GM12878 (cell line): ENCODE results near the gene SLC4A2. TPM values are rescaled to one million over a fixed set of nuclear protein-coding genes. Genes with fewer than 3 reads are reported as not detected.

Source experiments
- ATAC-seq: fragments of 200-7000 bp; cut with Tn5 transposase; 3 replicates; pipeline ENCODE4 v1.9.1; 2020; ENCODE audit warnings: mild to moderate bottlenecking, moderate library complexity
- BruUV-seq: library from RNA; stranded (reverse); fragments of 400-500 nt; replicated peaks from 2 replicates; lab custom pipeline; 2021; lab: Mats Ljungman, UMichigan
- CTCF ChIA-PET: fragments of 300-600 bp; sonication (Branson Sonifier 250); formaldehyde crosslinking; extraction: SDS; loops from one replicate; lab custom pipeline; 2021; ENCODE audit warnings: inconsistent platforms; lab: Yijun Ruan, JAX
- POLR2A ChIA-PET: fragments of 350-600 bp; formaldehyde crosslinking; extraction: SDS; loops from one replicate; lab custom pipeline; 2021; ENCODE audit warnings: inconsistent platforms; lab: Charles Lee
- RAD21 ChIA-PET: fragments of 300-600 bp; sonication (Branson Sonifier 250); formaldehyde crosslinking; loops from one replicate; lab custom pipeline; 2023; ENCODE audit warnings: antibody characterized with exemption; ENCODE audit not compliant: unreplicated experiment; lab: Charles Lee
- SMC1A ChIA-PET: fragments of 300-600 bp; sonication (Branson Sonifier 250); formaldehyde crosslinking; loops from one replicate; lab custom pipeline; 2023; ENCODE audit not compliant: unreplicated experiment, uncharacterized antibody; lab: Charles Lee
- DNase-seq: peaks from one replicate; pipeline ENCODE4 v3.0.0-alpha.2; 2011; ENCODE audit warnings: low read depth, low spot score
- FAIRE-seq: peaks from 3 replicates; lab custom pipeline; 2011; peaks lifted over from hg19 to GRCh38; lab: Jason Lieb, UNC
- H2AFZ ChIP-seq: 2 replicates; pipeline ENCODE4 v1.6.0; 2011; ENCODE audit warnings: low read depth, low read length, control low read depth; ENCODE audit not compliant: control insufficient read depth
- H3K27ac ChIP-seq: 2 replicates; pipeline ENCODE4 v1.5.1; 2011; ENCODE audit warnings: control low read depth; ENCODE audit not compliant: control insufficient read depth, insufficient read depth
- H3K27me3 ChIP-seq, 2 experiments: replicated peaks in 1 of 2; 2 replicates each; pipeline versions ENCODE4 v1.6.0 to v1.6.1; 2011; ENCODE audit warnings: low read length in 1 of 2; ENCODE audit not compliant: control insufficient read depth in 2 of 2, insufficient read depth in 2 of 2
- H3K36me3 ChIP-seq, 2 experiments: 2 replicates each; pipeline ENCODE4 v1.5.1; 2011; ENCODE audit warnings: low read length in 1 of 2; ENCODE audit not compliant: control insufficient read depth in 2 of 2, insufficient read depth in 2 of 2
- H3K4me1 ChIP-seq: 2 replicates; pipeline ENCODE4 v1.6.1; 2011; ENCODE audit warnings: mild to moderate bottlenecking, low read length, moderate library complexity, mixed read lengths; ENCODE audit not compliant: control insufficient read depth, insufficient read depth
- H3K4me2 ChIP-seq: 2 replicates; pipeline ENCODE4 v1.6.0; 2011; ENCODE audit warnings: control low read depth; ENCODE audit not compliant: control insufficient read depth, insufficient read depth
- H3K4me3 ChIP-seq: fragments of 200-600 bp; sonication (generic); 2 replicates; pipeline ENCODE4 v1.5.1; 2016
- H3K79me2 ChIP-seq: 2 replicates; pipeline ENCODE4 v1.6.0; 2011; ENCODE audit warnings: low read length; ENCODE audit not compliant: control insufficient read depth, insufficient read depth
- H3K9ac ChIP-seq: 2 replicates; pipeline ENCODE4 v1.8.0; 2011; ENCODE audit warnings: low read length, control low read depth, mixed read lengths; ENCODE audit not compliant: control insufficient read depth, insufficient read depth
- H3K9me3 ChIP-seq: replicated peaks from 3 replicates; pipeline ENCODE4 v1.5.1; 2011; ENCODE audit warnings: mild to moderate bottlenecking, low read length; ENCODE audit not compliant: control insufficient read depth, insufficient read depth
- H4K20me1 ChIP-seq: 2 replicates; pipeline ENCODE4 v1.6.0; 2011; ENCODE audit not compliant: control insufficient read depth, insufficient read depth
- BCL11A ChIP-seq: IDR thresholded peaks from 2 replicates; pipeline ENCODE4 v1.6.1; 2011; ENCODE audit warnings: low read depth, low read length
- DPF2 ChIP-seq: fragments of 450-650 bp; IDR thresholded peaks from 2 replicates; pipeline ENCODE4 v1.6.1; 2017; ENCODE audit warnings: mild to moderate bottlenecking
- HDAC2 ChIP-seq: fragments of 200-600 bp; sonication (generic); IDR thresholded peaks from 2 replicates; pipeline ENCODE4 v1.6.1; 2017
- HDGF ChIP-seq: fragments of 450-650 bp; IDR thresholded peaks from 2 replicates; pipeline ENCODE4 v1.6.1; 2016; ENCODE audit warnings: antibody characterized with exemption
- IKZF1 ChIP-seq: fragments of 450-650 bp; conservative IDR thresholded peaks from 2 replicates; pipeline ENCODE4 v1.6.1; 2017; ENCODE audit warnings: antibody characterized with exemption, mild to moderate bottlenecking
- JUND ChIP-seq: IDR thresholded peaks from 2 replicates; pipeline ENCODE4 v1.6.1; 2012; ENCODE audit warnings: low read depth, mild to moderate bottlenecking, low read length, improper control_type of control experiment, moderate library complexity
- MYB ChIP-seq: fragments of 150-350 bp; IDR thresholded peaks from 2 replicates; pipeline ENCODE4 v1.6.1; 2014; ENCODE audit warnings: mild to moderate bottlenecking, low read depth, low read length, borderline replicate concordance
- POLR2AphosphoS2 ChIP-seq: IDR thresholded peaks from 2 replicates; pipeline ENCODE4 v1.6.1; 2011; ENCODE audit warnings: low read depth, mild to moderate bottlenecking, low read length, improper control_type of control experiment, moderate library complexity
- SIX5 ChIP-seq: IDR thresholded peaks from 2 replicates; pipeline ENCODE4 v1.6.1; 2011; ENCODE audit warnings: mild to moderate bottlenecking, low read depth, low read length, moderate library complexity; ENCODE audit not compliant: severe bottlenecking
- STAT3 ChIP-seq: IDR thresholded peaks from 2 replicates; pipeline ENCODE4 v1.6.1; 2011; ENCODE audit warnings: low read depth, low read length, improper control_type of control experiment
- TBL1XR1 ChIP-seq: IDR thresholded peaks from 2 replicates; pipeline ENCODE4 v1.6.1; 2012; ENCODE audit warnings: low read depth, low read length, improper control_type of control experiment
- WRNIP1 ChIP-seq: IDR thresholded peaks from 2 replicates; pipeline ENCODE4 v1.6.1; 2011; ENCODE audit warnings: low read depth, low read length, improper control_type of control experiment, borderline replicate concordance
- YBX1 ChIP-seq: fragments of 450-650 bp; IDR thresholded peaks from 2 replicates; pipeline ENCODE4 v1.6.1; 2016; ENCODE audit warnings: antibody characterized with exemption
- YY1 ChIP-seq: IDR thresholded peaks from 2 replicates; pipeline ENCODE4 v1.6.1; 2011; ENCODE audit warnings: low read depth, mild to moderate bottlenecking, low read length
- WGBS: methylation state at CpG from one replicate; pipeline ENCODE4 v1.1.6; 2016; ENCODE audit warnings: low lambda C conversion rate; ENCODE audit not compliant: insufficient replicate concordance, insufficient coverage; ENCODE audit errors: missing lambda C conversion rate; 5-methylcytosine and 5-hydroxymethylcytosine counted together
- in situ Hi-C: fragments of 300-500 bp; cut with MboI; formaldehyde crosslinking; loops from 9 replicates; pipeline ENCODE4 v1.14.3; 2018; ENCODE audit warnings: mixed read lengths
- intact Hi-C: fragments of 100-400 bp; cut with micrococcal nuclease; formaldehyde crosslinking; loops from one replicate; pipeline ENCODE4 v1.14.2; 2022; ENCODE audit not compliant: unreplicated experiment
- polyA plus RNA-seq, 11 experiments: library from polyadenylated mRNA; depleted of rRNA in 4 of 11; unstranded in 6 of 11; stranded (reverse) in 5 of 11; fragments of >200 nt; fragmentation: Nextera tagmentation in 4 of 11; fragmentation: Illumina TruSeq in 1 of 11; extraction: Ambion mirVana in 4 of 11; extraction: Trizol in 1 of 11; gene quantifications; 1 replicate in 1 of 11; 2 replicates in 10 of 11; pipeline versions ENCODE4 v1.2.1 to v1.2.3, GENCODE V29; 2011 to 2016; ENCODE audit warnings: inconsistent platforms in 2 of 11, missing spikeins in 2 of 11, low read depth in 1 of 11
- total RNA-seq, 4 experiments: library from RNA; depleted of rRNA in 3 of 4; stranded (reverse); fragments of >200 nt in 3 of 4; fragmentation: Illumina TruSeq in 1 of 4; extraction: Trizol in 1 of 4; gene quantifications; 2 replicates each; pipeline versions ENCODE4 v1.2.1 to v1.2.3, GENCODE V29; 2013 to 2021
- TF ChIP-seq, protein P1 (sequence below): fragments of 450-650 bp; formaldehyde crosslinking; IDR thresholded peaks from 2 replicates; pipeline ENCODE4 v1.5.0; 2022; ENCODE audit warnings: mild to moderate bottlenecking, missing genetic modification characterization
- TF ChIP-seq, protein P2 (sequence below): IDR thresholded peaks from 2 replicates; pipeline ENCODE4 v1.6.1; 2012; ENCODE audit warnings: low read length, inconsistent platforms
- TF ChIP-seq, protein P3 (sequence below): IDR thresholded peaks from 2 replicates; pipeline ENCODE4 v1.6.1; 2011; ENCODE audit warnings: low read depth, mild to moderate bottlenecking, low read length, moderate library complexity, borderline replicate concordance; ENCODE audit errors: extremely low read depth
- TF ChIP-seq, protein P4 (sequence below): fragments of 450-650 bp; IDR thresholded peaks from 2 replicates; pipeline ENCODE4 v1.6.1; 2017; ENCODE audit warnings: mild to moderate bottlenecking

The SLC4A2 gene
- total and polyA plus RNA-seq, 10 of the 15 experiments (the other 5 are each of a cell fraction or from before 2014, with no cell fraction given), result 2.7 to 78.6 (median 30.1) TPM

DNA sequence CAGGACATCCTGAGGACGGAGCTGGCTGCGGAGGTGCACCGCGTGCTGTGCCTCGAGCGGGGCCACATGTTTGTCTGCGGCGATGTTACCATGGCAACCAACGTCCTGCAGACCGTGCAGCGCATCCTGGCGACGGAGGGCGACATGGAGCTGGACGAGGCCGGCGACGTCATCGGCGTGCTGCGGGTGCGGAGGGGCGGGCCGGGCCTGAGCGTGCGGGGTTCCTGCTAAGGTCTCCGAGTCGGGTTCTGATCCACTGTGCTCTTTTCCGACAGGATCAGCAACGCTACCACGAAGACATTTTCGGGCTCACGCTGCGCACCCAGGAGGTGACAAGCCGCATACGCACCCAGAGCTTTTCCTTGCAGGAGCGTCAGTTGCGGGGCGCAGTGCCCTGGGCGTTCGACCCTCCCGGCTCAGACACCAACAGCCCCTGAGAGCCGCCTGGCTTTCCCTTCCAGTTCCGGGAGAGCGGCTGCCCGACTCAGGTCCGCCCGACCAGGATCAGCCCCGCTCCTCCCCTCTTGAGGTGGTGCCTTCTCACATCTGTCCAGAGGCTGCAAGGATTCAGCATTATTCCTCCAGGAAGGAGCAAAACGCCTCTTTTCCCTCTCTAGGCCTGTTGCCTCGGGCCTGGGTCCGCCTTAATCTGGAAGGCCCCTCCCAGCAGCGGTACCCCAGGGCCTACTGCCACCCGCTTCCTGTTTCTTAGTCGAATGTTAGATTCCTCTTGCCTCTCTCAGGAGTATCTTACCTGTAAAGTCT is 45.5 kb upstream of the SLC4A2 start:
- ChIA-PET RAD21 (interaction anchor here (0.9 kb wide), 1 partner anchor 97 kb away, joined by 3 read pairs; no protein-coding TSS in a partner anchor), SMC1A (no interaction called here), POLR2A (no interaction called here), CTCF (interaction anchor here (1.3 kb wide), 1 partner anchor 97 kb away, joined by 3 read pairs; no protein-coding TSS in a partner anchor)
- intact Hi-C loops (loop anchor here (5.0 kb wide), 1 partner anchor 98 kb away; no protein-coding TSS in a partner anchor), in situ Hi-C loops (no loop called here)
- Histone ChIP-seq H3K9ac (peak overlapping the region; percentile 51; the same call in 1 of the 2 replicates), H3K79me2 (no peaks in the 10 kb centered on the region), H2AFZ (peak overlapping the region; percentile 88), H4K20me1 (no peaks in the 10 kb centered on the region), H3K36me3 (no peaks in the 10 kb centered on the region), H3K27ac (no peak overlapping the region), H3K27me3 (peaks cover 0 to 2% of the 10 kb centered on the region in 2 experiments; a peak in 2 of 4 replicates), H3K4me2 (peak overlapping the region; percentile 82), H3K4me3 (peak overlapping the region; percentile 31; the same call in 1 of the 2 replicates), H3K4me1 (peaks cover 9% of the 10 kb centered on the region), H3K9me3 (no peaks in the 10 kb centered on the region)
- DNase-seq (peak; percentile 17), FAIRE-seq (peak; percentile 76), ATAC-seq (peak; percentile 61)
- BruUV-seq, result TSS peak; percentile 82
- 2% methylated on average over 48 of the region's 55 CpGs for WGBS
- TF ChIP-seq, protein P1, sequence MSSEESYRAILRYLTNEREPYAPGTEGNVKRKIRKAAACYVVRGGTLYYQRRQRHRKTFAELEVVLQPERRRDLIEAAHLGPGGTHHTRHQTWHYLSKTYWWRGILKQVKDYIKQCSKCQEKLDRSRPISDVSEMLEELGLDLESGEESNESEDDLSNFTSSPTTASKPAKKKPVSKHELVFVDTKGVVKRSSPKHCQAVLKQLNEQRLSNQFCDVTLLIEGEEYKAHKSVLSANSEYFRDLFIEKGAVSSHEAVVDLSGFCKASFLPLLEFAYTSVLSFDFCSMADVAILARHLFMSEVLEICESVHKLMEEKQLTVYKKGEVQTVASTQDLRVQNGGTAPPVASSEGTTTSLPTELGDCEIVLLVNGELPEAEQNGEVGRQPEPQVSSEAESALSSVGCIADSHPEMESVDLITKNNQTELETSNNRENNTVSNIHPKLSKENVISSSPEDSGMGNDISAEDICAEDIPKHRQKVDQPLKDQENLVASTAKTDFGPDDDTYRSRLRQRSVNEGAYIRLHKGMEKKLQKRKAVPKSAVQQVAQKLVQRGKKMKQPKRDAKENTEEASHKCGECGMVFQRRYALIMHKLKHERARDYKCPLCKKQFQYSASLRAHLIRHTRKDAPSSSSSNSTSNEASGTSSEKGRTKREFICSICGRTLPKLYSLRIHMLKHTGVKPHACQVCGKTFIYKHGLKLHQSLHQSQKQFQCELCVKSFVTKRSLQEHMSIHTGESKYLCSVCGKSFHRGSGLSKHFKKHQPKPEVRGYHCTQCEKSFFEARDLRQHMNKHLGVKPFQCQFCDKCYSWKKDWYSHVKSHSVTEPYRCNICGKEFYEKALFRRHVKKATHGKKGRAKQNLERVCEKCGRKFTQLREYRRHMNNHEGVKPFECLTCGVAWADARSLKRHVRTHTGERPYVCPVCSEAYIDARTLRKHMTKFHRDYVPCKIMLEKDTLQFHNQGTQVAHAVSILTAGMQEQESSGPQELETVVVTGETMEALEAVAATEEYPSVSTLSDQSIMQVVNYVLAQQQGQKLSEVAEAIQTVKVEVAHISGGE, result no peak
- TF ChIP-seq HDGF, result no peak
- no peak for TF ChIP-seq MYB
- TF ChIP-seq, protein P2, sequence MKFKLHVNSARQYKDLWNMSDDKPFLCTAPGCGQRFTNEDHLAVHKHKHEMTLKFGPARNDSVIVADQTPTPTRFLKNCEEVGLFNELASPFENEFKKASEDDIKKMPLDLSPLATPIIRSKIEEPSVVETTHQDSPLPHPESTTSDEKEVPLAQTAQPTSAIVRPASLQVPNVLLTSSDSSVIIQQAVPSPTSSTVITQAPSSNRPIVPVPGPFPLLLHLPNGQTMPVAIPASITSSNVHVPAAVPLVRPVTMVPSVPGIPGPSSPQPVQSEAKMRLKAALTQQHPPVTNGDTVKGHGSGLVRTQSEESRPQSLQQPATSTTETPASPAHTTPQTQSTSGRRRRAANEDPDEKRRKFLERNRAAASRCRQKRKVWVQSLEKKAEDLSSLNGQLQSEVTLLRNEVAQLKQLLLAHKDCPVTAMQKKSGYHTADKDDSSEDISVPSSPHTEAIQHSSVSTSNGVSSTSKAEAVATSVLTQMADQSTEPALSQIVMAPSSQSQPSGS, result no peak
- no peak for TF ChIP-seq YBX1
- TF ChIP-seq IKZF1, result no peak; the same call in 1 of the 2 replicates
- TF ChIP-seq POLR2AphosphoS2, result no peak
- TF ChIP-seq, protein P3, sequence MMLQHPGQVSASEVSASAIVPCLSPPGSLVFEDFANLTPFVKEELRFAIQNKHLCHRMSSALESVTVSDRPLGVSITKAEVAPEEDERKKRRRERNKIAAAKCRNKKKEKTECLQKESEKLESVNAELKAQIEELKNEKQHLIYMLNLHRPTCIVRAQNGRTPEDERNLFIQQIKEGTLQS, result no peak
- TF ChIP-seq, protein P4, sequence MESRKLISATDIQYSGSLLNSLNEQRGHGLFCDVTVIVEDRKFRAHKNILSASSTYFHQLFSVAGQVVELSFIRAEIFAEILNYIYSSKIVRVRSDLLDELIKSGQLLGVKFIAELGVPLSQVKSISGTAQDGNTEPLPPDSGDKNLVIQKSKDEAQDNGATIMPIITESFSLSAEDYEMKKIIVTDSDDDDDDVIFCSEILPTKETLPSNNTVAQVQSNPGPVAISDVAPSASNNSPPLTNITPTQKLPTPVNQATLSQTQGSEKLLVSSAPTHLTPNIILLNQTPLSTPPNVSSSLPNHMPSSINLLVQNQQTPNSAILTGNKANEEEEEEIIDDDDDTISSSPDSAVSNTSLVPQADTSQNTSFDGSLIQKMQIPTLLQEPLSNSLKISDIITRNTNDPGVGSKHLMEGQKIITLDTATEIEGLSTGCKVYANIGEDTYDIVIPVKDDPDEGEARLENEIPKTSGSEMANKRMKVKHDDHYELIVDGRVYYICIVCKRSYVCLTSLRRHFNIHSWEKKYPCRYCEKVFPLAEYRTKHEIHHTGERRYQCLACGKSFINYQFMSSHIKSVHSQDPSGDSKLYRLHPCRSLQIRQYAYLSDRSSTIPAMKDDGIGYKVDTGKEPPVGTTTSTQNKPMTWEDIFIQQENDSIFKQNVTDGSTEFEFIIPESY, result no peak
- TF ChIP-seq YY1, result peak; percentile 71
- no peak for TF ChIP-seq HDAC2
- no peak for TF ChIP-seq JUND
- TF ChIP-seq WRNIP1, result no peak
- TF ChIP-seq DPF2, result peak; percentile 37; the same call in 1 of the 2 replicates
- no peak for TF ChIP-seq BCL11A
- TF ChIP-seq SIX5, result no peak
- no peak for TF ChIP-seq TBL1XR1
- no peak for TF ChIP-seq STAT3
